WTC11 (cell line): ENCODE results near the gene MAGI2. TPM values are rescaled to one million over a fixed set of nuclear protein-coding genes. Genes with fewer than 3 reads are reported as not detected.

Source experiments
- ATAC-seq: fragments of 200-7000 bp; cut with Tn5 transposase; 2 replicates; pipeline ENCODE4 v1.10.0; 2021; ENCODE audit warnings: mild to moderate bottlenecking, moderate library complexity
- CTCF ChIA-PET: fragments of 300-600 bp; sonication (Branson Sonifier 250); formaldehyde crosslinking; loops from one replicate; lab custom pipeline; 2021; ENCODE audit warnings: antibody characterized with exemption; lab: Charles Lee
- POLR2A ChIA-PET: fragments of 350-600 bp; sonication (Branson Sonifier 250); formaldehyde crosslinking; loops from one replicate; lab custom pipeline; 2021; ENCODE audit warnings: antibody characterized with exemption; lab: Charles Lee
- DNase-seq: peaks from one replicate; pipeline ENCODE4 v3.0.0; 2021; ENCODE audit warnings: low spot score
- H3K27ac Mint-ChIP-seq: 2 replicates; pipeline ENCODE4 v1.8.0; 2021; ENCODE audit warnings: mixed read lengths
- H3K27me3 Mint-ChIP-seq: 2 replicates; pipeline ENCODE4 v1.8.0; 2021; ENCODE audit warnings: low read depth, mild to moderate bottlenecking, moderate library complexity, mixed read lengths
- H3K36me3 Mint-ChIP-seq: 2 replicates; pipeline ENCODE4 v1.8.0; 2021; ENCODE audit warnings: mixed read lengths
- H3K4me1 Mint-ChIP-seq: 2 replicates; pipeline ENCODE4 v1.8.0; 2022; ENCODE audit warnings: mixed read lengths
- H3K4me3 Mint-ChIP-seq: 2 replicates; pipeline ENCODE4 v1.8.0; 2021; ENCODE audit warnings: mild to moderate bottlenecking, moderate library complexity, mixed read lengths
- H3K9me3 Mint-ChIP-seq: 2 replicates; pipeline ENCODE4 v1.8.0; 2021; ENCODE audit warnings: mixed read lengths
- AR ChIP-seq: fragments of 250-450 bp; sonication (Bioruptor Pico); IDR thresholded peaks from 2 replicates; pipeline ENCODE4 v1.9.0; 2021; ENCODE audit warnings: mild to moderate bottlenecking
- ARID4B ChIP-seq: sonication (generic); formaldehyde crosslinking; IDR thresholded peaks from 2 replicates; pipeline ENCODE4 v1.8.0; 2023; ENCODE audit warnings: missing genetic modification reagents, mild to moderate bottlenecking, borderline replicate concordance
- ATF1 ChIP-seq: sonication (generic); formaldehyde crosslinking; IDR thresholded peaks from 2 replicates; pipeline ENCODE4 v1.8.1; 2023; ENCODE audit warnings: mild to moderate bottlenecking, moderate library complexity, missing genetic modification reagents
- ATF3 ChIP-seq: sonication (generic); formaldehyde crosslinking; conservative IDR thresholded peaks from 2 replicates; pipeline ENCODE4 v1.8.1; 2022; ENCODE audit warnings: mild to moderate bottlenecking, missing genetic modification reagents
- CDX4 ChIP-seq: fragments of 250-450 bp; sonication (Bioruptor Pico); IDR thresholded peaks from 2 replicates; pipeline ENCODE4 v1.9.0; 2021; ENCODE audit warnings: moderate library complexity, mild to moderate bottlenecking, inconsistent platforms, borderline replicate concordance
- EMX1 ChIP-seq: fragments of 250-450 bp; sonication (Bioruptor Pico); IDR thresholded peaks from 2 replicates; pipeline ENCODE4 v1.8.0; 2021; ENCODE audit warnings: mild to moderate bottlenecking
- ERG ChIP-seq: fragments of 250-450 bp; sonication (Bioruptor Pico); IDR thresholded peaks from 2 replicates; pipeline ENCODE4 v1.8.0; 2021; ENCODE audit warnings: mild to moderate bottlenecking
- HMGA2 ChIP-seq: fragments of 250-450 bp; sonication (Bioruptor Pico); IDR thresholded peaks from 2 replicates; pipeline ENCODE4 v1.4.0; 2021; ENCODE audit warnings: mild to moderate bottlenecking, moderate library complexity
- MXD4 ChIP-seq: fragments of 250-450 bp; sonication (Bioruptor Pico); IDR thresholded peaks from 2 replicates; pipeline ENCODE4 v1.8.0; 2021; ENCODE audit warnings: mild to moderate bottlenecking, moderate library complexity, borderline replicate concordance
- SOX15 ChIP-seq: fragments of 250-450 bp; sonication (Bioruptor Pico); IDR thresholded peaks from 2 replicates; pipeline ENCODE4 v1.9.0; 2021; ENCODE audit warnings: mild to moderate bottlenecking
- SP1 ChIP-seq: sonication (generic); formaldehyde crosslinking; conservative IDR thresholded peaks from 2 replicates; pipeline ENCODE4 v1.8.1; 2022; ENCODE audit warnings: missing genetic modification reagents
- TEAD1 ChIP-seq: sonication (generic); formaldehyde crosslinking; IDR thresholded peaks from 2 replicates; pipeline ENCODE4 v1.8.0; 2022; ENCODE audit warnings: mild to moderate bottlenecking, missing genetic modification reagents
- ZBTB43 ChIP-seq: sonication (generic); formaldehyde crosslinking; IDR thresholded peaks from 2 replicates; pipeline ENCODE4 v1.8.1; 2023; ENCODE audit warnings: mild to moderate bottlenecking, missing genetic modification reagents
- ZNF281 ChIP-seq: sonication (generic); formaldehyde crosslinking; IDR thresholded peaks from 2 replicates; pipeline ENCODE4 v1.8.0; 2023; ENCODE audit warnings: mild to moderate bottlenecking, missing genetic modification reagents
- ZNF416 ChIP-seq: fragments of 250-450 bp; sonication (Bioruptor Pico); IDR thresholded peaks from 2 replicates; pipeline ENCODE4 v1.9.0; 2021; ENCODE audit warnings: mild to moderate bottlenecking, inconsistent platforms
- ZNF425 ChIP-seq: fragments of 250-450 bp; sonication (Bioruptor Pico); conservative IDR thresholded peaks from 2 replicates; pipeline ENCODE4 v1.9.0; 2021; ENCODE audit warnings: mild to moderate bottlenecking
- total RNA-seq: library from RNA; stranded (reverse); gene quantifications from 3 replicates; pipeline ENCODE4 v1.2.3, GENCODE V29; 2021

The MAGI2 gene
- total RNA-seq, 1 experiment from 2014 or later = 26.6 TPM

- Mint-ChIP-seq H3K27me3 (no peaks in the 10 kb centered on the region), H3K4me1 (peaks cover 21% of the 10 kb centered on the region), H3K36me3 (peaks cover 8% of the 10 kb centered on the region), H3K4me3 (no peak overlapping the region)
- ATAC-seq (no peak), DNase-seq (no peak)
- ChIA-PET POLR2A (no interaction called here), CTCF (no interaction called here)
- no peak for TF ChIP-seq EMX1 (CRISPR knock-in tag)
- TF ChIP-seq SOX15 (CRISPR knock-in tag) = no peak
- no peak for TF ChIP-seq MXD4 (CRISPR knock-in tag)
- no peak for TF ChIP-seq SP1 (CRISPR knock-in tag)
- TF ChIP-seq ATF1 (CRISPR knock-in tag) = no peak
- no peak for TF ChIP-seq CDX4 (CRISPR knock-in tag)
- TF ChIP-seq ERG = no peak
- no peak for TF ChIP-seq HMGA2 (CRISPR knock-in tag)
- no peak for TF ChIP-seq TEAD1 (CRISPR knock-in tag)
- TF ChIP-seq ZNF425 (CRISPR knock-in tag) = no peak
- TF ChIP-seq ARID4B (CRISPR knock-in tag) = no peak
- TF ChIP-seq ATF3 (CRISPR knock-in tag) = no peak
- TF ChIP-seq AR (CRISPR knock-in tag) = no peak
- no peak for TF ChIP-seq ZNF281
- no peak for TF ChIP-seq ZBTB43
- no peak for TF ChIP-seq ZNF416 (CRISPR knock-in tag)
- TF ChIP-seq, all 79 proteins: peak for 0
- no peak overlapping the region for H3K27ac Mint-ChIP-seq
- peaks cover 6% of the 10 kb centered on the region for H3K9me3 Mint-ChIP-seq
These were observed 780.2 kb downstream of the MAGI2 start for GRCh38 chr7:78673272-78673671.
